CD4-positive, alpha-beta T cell treated with Interleukin-6 for 4 hours (primary cell): ENCODE measurements around the gene IGLL5.
"Not testable (repeated sequence)": the region's sequence is repeated elsewhere in the genome, so short reads cannot be mapped to it uniquely, and the experiment has no call there.

Experiments used
- DNase-seq: peaks from one replicate; pipeline ENCODE4 v3.0.0-alpha.2; 2020; ENCODE audit warnings: mixed read lengths

IGLL5 gene

GRCh38 chr22:22902247-22903001, 14.8 kb downstream of the IGLL5 start:
- DNase-seq: no peak

- DNase-seq: no peak
Observed at GRCh38 chr22:22903355-22903777, 15.8 kb downstream of the IGLL5 start.

- not testable (repeated sequence) for DNase-seq
Observed at GRCh38 chr22:22903781-22904192, 16.2 kb downstream of the IGLL5 start.

- DNase-seq: not testable (repeated sequence)
Observed at GRCh38 chr22:22904736-22905135, 17.1 kb downstream of the IGLL5 start.

GRCh38 chr22:22906391-22906790, 18.8 kb downstream of the IGLL5 start:
- DNase-seq: not testable (repeated sequence)

GRCh38 chr22:22906907-22907550, 19.4 kb downstream of the IGLL5 start:
- no peak for DNase-seq

- no peak for DNase-seq
Observed at GRCh38 chr22:22907551-22908494, 20.2 kb downstream of the IGLL5 start.

- no peak for DNase-seq
Observed at GRCh38 chr22:22908495-22908861, 20.9 kb downstream of the IGLL5 start.

GRCh38 chr22:22908941-22909604, 21.5 kb downstream of the IGLL5 start:
- DNase-seq: no peak

GRCh38 chr22:22909605-22910271, 22.1 kb downstream of the IGLL5 start:
- no peak for DNase-seq

- no peak for DNase-seq
Observed at GRCh38 chr22:22910272-22911240, 22.9 kb downstream of the IGLL5 start.

- no peak for DNase-seq
Observed at GRCh38 chr22:22911327-22912134, 23.9 kb downstream of the IGLL5 start.

- no peak for DNase-seq
Observed at GRCh38 chr22:22912135-22912987, 24.7 kb downstream of the IGLL5 start.

GRCh38 chr22:22912988-22913253, 25.3 kb downstream of the IGLL5 start:
- no peak for DNase-seq

GRCh38 chr22:22913989-22914388, 26.4 kb downstream of the IGLL5 start:
- no peak for DNase-seq

GRCh38 chr22:22914726-22915669, 27.4 kb downstream of the IGLL5 start:
- no peak for DNase-seq

GRCh38 chr22:22915670-22916035, 28.0 kb downstream of the IGLL5 start:
- no peak for DNase-seq
